ENCODE measurements around the gene TMPRSS7. TPM values are rescaled to one million over a fixed set of nuclear protein-coding genes. Genes with fewer than 3 reads are reported as not detected.
A peak's percentile ranks its signal among the peaks of the same experiment; 100 is the strongest.

Gene TMPRSS7
- total RNA-seq, 1 experiment from 2014 or later = not detected

GRCh38 chr3:112074006-112074405, 39.5 kb downstream of the TMPRSS7 start:
- TF ChIP-seq CTCF (IDR thresholded peaks at IDR 0.05; ENCODE audit: unreplicated experiment) = no peak
- no peak for DNase-seq (ENCODE audit: unreplicated experiment)
- ChIA-PET POLR2A (interaction anchor here (0.6 to 1.6 kb wide), 5 partner anchors 8 to 398 kb away, joined by 3 to 11 read pairs (median 3); no protein-coding TSS in a partner anchor), CTCF (no interaction called here)
- BruUV-seq (replicated peaks) = no TSS peak
- H3K27me3 Mint-ChIP-seq (ENCODE audit: insufficient read depth, unreplicated experiment) = no peaks in the 10 kb centered on the region
- H3K4me3 Mint-ChIP-seq (ENCODE audit: unreplicated experiment) = peak overlapping the region; percentile 68
- intact Hi-C loops (cut with micrococcal nuclease) = no loop called here
- H3K9me3 Mint-ChIP-seq (ENCODE audit: unreplicated experiment) = no peaks in the 10 kb centered on the region
- H3K36me3 Mint-ChIP-seq (ENCODE audit: insufficient read depth, unreplicated experiment) = peaks cover 6% of the 10 kb centered on the region
- H3K4me1 Mint-ChIP-seq (ENCODE audit: insufficient read depth, unreplicated experiment) = peaks cover 25% of the 10 kb centered on the region
- peak overlapping the region; percentile 97 for H3K27ac Mint-ChIP-seq (ENCODE audit: low read depth, unreplicated experiment)

- BruUV-seq (replicated peaks) = TSS peak; percentile 87
- Mint-ChIP-seq H3K4me1 (ENCODE audit: insufficient read depth, unreplicated experiment) (peaks cover 25% of the 10 kb centered on the region), H3K9me3 (ENCODE audit: unreplicated experiment) (no peaks in the 10 kb centered on the region), H3K36me3 (ENCODE audit: insufficient read depth, unreplicated experiment) (peaks cover 6% of the 10 kb centered on the region), H3K4me3 (ENCODE audit: unreplicated experiment) (peak overlapping the region; percentile 68), H3K27me3 (ENCODE audit: insufficient read depth, unreplicated experiment) (no peaks in the 10 kb centered on the region), H3K27ac (ENCODE audit: low read depth, unreplicated experiment) (peak overlapping the region; percentile 97)
- CTCF ChIA-PET = no interaction called here
- intact Hi-C loops (cut with micrococcal nuclease) = loop anchor here (1.0 kb wide), 2 partner anchors 11 to 36 kb away; partner anchors contain the start of gene C3orf52
- TF ChIP-seq CTCF (IDR thresholded peaks at IDR 0.05; ENCODE audit: unreplicated experiment) = no peak
- peak; percentile 94 for DNase-seq (ENCODE audit: unreplicated experiment)
- POLR2A ChIA-PET = interaction anchor here (0.6 to 1.6 kb wide), 5 partner anchors 12 to 414 kb away, joined by 3 to 11 read pairs (median 3); no protein-coding TSS in a partner anchor
Observed at GRCh38 chr3:112074616-112075497, 40.3 kb downstream of the TMPRSS7 start.

- H3K27ac Mint-ChIP-seq (ENCODE audit: low read depth, unreplicated experiment) = no peak overlapping the region
- BruUV-seq (replicated peaks) = no TSS peak
- peaks cover 25% of the 10 kb centered on the region for H3K4me1 Mint-ChIP-seq (ENCODE audit: insufficient read depth, unreplicated experiment)
- no peak for TF ChIP-seq CTCF (IDR thresholded peaks at IDR 0.05; ENCODE audit: unreplicated experiment)
- no peak overlapping the region for H3K4me3 Mint-ChIP-seq (ENCODE audit: unreplicated experiment)
- intact Hi-C loops (cut with micrococcal nuclease) = no loop called here
- no peaks in the 10 kb centered on the region for H3K27me3 Mint-ChIP-seq (ENCODE audit: insufficient read depth, unreplicated experiment)
- no peak for DNase-seq (ENCODE audit: unreplicated experiment)
- ChIA-PET POLR2A (interaction anchor here (1.1 to 1.4 kb wide), 2 partner anchors 9 to 22 kb away, joined by 3 to 4 read pairs; partner anchors contain the start of gene C3orf52), CTCF (interaction anchor here (1.0 to 1.7 kb wide), 2 partner anchors 33 to 89 kb away, joined by 4 to 11 read pairs; no protein-coding TSS in a partner anchor)
- no peaks in the 10 kb centered on the region for H3K36me3 Mint-ChIP-seq (ENCODE audit: insufficient read depth, unreplicated experiment)
- no peaks in the 10 kb centered on the region for H3K9me3 Mint-ChIP-seq (ENCODE audit: unreplicated experiment)
Observed at GRCh38 chr3:112078125-112079083, 43.9 kb downstream of the TMPRSS7 start.
